Activated CD4-positive, alpha-beta memory T cell treated with anti-CD3 and anti-CD28 coated beads for 36 hours (primary cell): ENCODE measurements around the gene KRT6A. TPM values are rescaled to one million over a fixed set of nuclear protein-coding genes. Genes with fewer than 3 reads are reported as not detected.
"Not testable (repeated sequence)": the region's sequence is repeated elsewhere in the genome, so short reads cannot be mapped to it uniquely, and the experiment has no call there.

Experiments
- CTCF ChIA-PET: fragments of 350-600 bp; sonication (Branson Sonifier 250); formaldehyde crosslinking; loops from one replicate; lab custom pipeline; 2021; ENCODE audit warnings: antibody characterized with exemption, inconsistent platforms; lab: Charles Lee
- POLR2A ChIA-PET: fragments of 350-600 bp; sonication (Branson Sonifier 250); formaldehyde crosslinking; loops from one replicate; lab custom pipeline; 2021; ENCODE audit warnings: antibody characterized with exemption; lab: Charles Lee
- DNase-seq: peaks from one replicate; pipeline ENCODE4 v3.0.0-alpha.2; 2020
- H3K27ac Mint-ChIP-seq: one replicate; pipeline ENCODE4 v1.8.0; 2021; ENCODE audit warnings: mixed read lengths
- H3K27me3 Mint-ChIP-seq: one replicate; pipeline ENCODE4 v1.8.0; 2021; ENCODE audit warnings: mixed read lengths
- H3K36me3 Mint-ChIP-seq: one replicate; pipeline ENCODE4 v1.8.0; 2021; ENCODE audit warnings: mixed read lengths
- H3K4me1 Mint-ChIP-seq: one replicate; pipeline ENCODE4 v1.8.0; 2021; ENCODE audit warnings: low read depth, mixed read lengths
- H3K4me3 Mint-ChIP-seq: one replicate; pipeline ENCODE4 v1.8.0; 2021; ENCODE audit warnings: mild to moderate bottlenecking, mixed read lengths
- H3K9me3 Mint-ChIP-seq: one replicate; pipeline ENCODE4 v1.8.0; 2021; ENCODE audit warnings: mixed read lengths
- intact Hi-C: fragments of 100-400 bp; cut with micrococcal nuclease; formaldehyde crosslinking; loops from one replicate; pipeline ENCODE4 v1.15.1; 2023
- total RNA-seq, 2 experiments: library from RNA; stranded (reverse); gene quantifications; one replicate each; pipeline ENCODE4 v1.2.3, GENCODE V29; 2021

KRT6A gene
- total RNA-seq, 2 experiments from 2014 or later: not detected

GRCh38 chr12:52514471-52515318 lies 21.6 kb upstream of the KRT6A start:
- POLR2A ChIA-PET: interaction anchor here (0.6 kb wide), 1 partner anchor 1820 kb away, joined by 3 read pairs; no protein-coding TSS in a partner anchor
- H3K9me3 Mint-ChIP-seq: peaks cover 8% of the 10 kb centered on the region
- peaks cover 3% of the 10 kb centered on the region for H3K36me3 Mint-ChIP-seq
- peaks cover 11% of the 10 kb centered on the region for H3K27me3 Mint-ChIP-seq
- no peak overlapping the region for H3K4me3 Mint-ChIP-seq
- CTCF ChIA-PET: interaction anchor here (0.8 kb wide), 1 partner anchor 366 kb away, joined by 3 read pairs; no protein-coding TSS in a partner anchor
- no peak for DNase-seq
- intact Hi-C loops: no loop called here
- H3K4me1 Mint-ChIP-seq: no peaks in the 10 kb centered on the region
- no peak overlapping the region for H3K27ac Mint-ChIP-seq

GRCh38 chr12:52513736-52514135 lies 20.7 kb upstream of the KRT6A start:
- intact Hi-C loops: no loop called here
- ChIA-PET CTCF (no interaction called here), POLR2A (no interaction called here)
- no peaks in the 10 kb centered on the region for H3K4me1 Mint-ChIP-seq
- no peak overlapping the region for H3K27ac Mint-ChIP-seq
- peaks cover 8% of the 10 kb centered on the region for H3K9me3 Mint-ChIP-seq
- no peak for DNase-seq
- peaks cover 17% of the 10 kb centered on the region for H3K27me3 Mint-ChIP-seq
- no peak overlapping the region for H3K4me3 Mint-ChIP-seq
- H3K36me3 Mint-ChIP-seq: peaks cover 3% of the 10 kb centered on the region

- ChIA-PET CTCF (interaction anchor here (0.9 kb wide), 1 partner anchor 80 kb away, joined by 4 read pairs; no protein-coding TSS in a partner anchor), POLR2A (no interaction called here)
- Mint-ChIP-seq H3K36me3 (peaks cover 3% of the 10 kb centered on the region), H3K4me3 (no peak overlapping the region), H3K4me1 (no peaks in the 10 kb centered on the region), H3K27me3 (peaks cover 32% of the 10 kb centered on the region), H3K9me3 (peaks cover 8% of the 10 kb centered on the region), H3K27ac (no peak overlapping the region)
- intact Hi-C loops: no loop called here
- no peak for DNase-seq
Observed at GRCh38 chr12:52508211-52508610, 15.2 kb upstream of the KRT6A start.

GRCh38 chr12:52506858-52507715 lies 14.0 kb upstream of the KRT6A start:
- no peak overlapping the region for H3K4me3 Mint-ChIP-seq
- no peak for DNase-seq
- H3K27ac Mint-ChIP-seq: no peak overlapping the region
- no peaks in the 10 kb centered on the region for H3K4me1 Mint-ChIP-seq
- ChIA-PET POLR2A (no interaction called here), CTCF (interaction anchor here (0.9 to 1.5 kb wide), 3 partner anchors 9 to 127 kb away, joined by 3 to 5 read pairs (median 4); no protein-coding TSS in a partner anchor)
- peaks cover 29% of the 10 kb centered on the region for H3K27me3 Mint-ChIP-seq
- H3K9me3 Mint-ChIP-seq: peaks cover 8% of the 10 kb centered on the region
- peaks cover 3% of the 10 kb centered on the region for H3K36me3 Mint-ChIP-seq
- intact Hi-C loops: no loop called here

- no peaks in the 10 kb centered on the region for H3K9me3 Mint-ChIP-seq
- H3K36me3 Mint-ChIP-seq: no peaks in the 10 kb centered on the region
- CTCF ChIA-PET: interaction anchor here (0.7 kb wide), 1 partner anchor 377 kb away, joined by 3 read pairs; no protein-coding TSS in a partner anchor
- DNase-seq: no peak
- POLR2A ChIA-PET: no interaction called here
- H3K4me1 Mint-ChIP-seq: no peaks in the 10 kb centered on the region
- H3K27ac Mint-ChIP-seq: no peak overlapping the region
- intact Hi-C loops: no loop called here
- H3K27me3 Mint-ChIP-seq: peaks cover 15% of the 10 kb centered on the region
- no peak overlapping the region for H3K4me3 Mint-ChIP-seq
Observed at GRCh38 chr12:52502877-52503276, 9.8 kb upstream of the KRT6A start.

GRCh38 chr12:52501490-52501889 lies 8.4 kb upstream of the KRT6A start:
- ChIA-PET POLR2A (no interaction called here), CTCF (no interaction called here)
- intact Hi-C loops: no loop called here
- DNase-seq: no peak
- H3K27me3 Mint-ChIP-seq: peaks cover 6% of the 10 kb centered on the region
- no peak overlapping the region for H3K4me3 Mint-ChIP-seq
- H3K27ac Mint-ChIP-seq: no peak overlapping the region
- H3K9me3 Mint-ChIP-seq: no peaks in the 10 kb centered on the region
- no peaks in the 10 kb centered on the region for H3K36me3 Mint-ChIP-seq
- no peaks in the 10 kb centered on the region for H3K4me1 Mint-ChIP-seq

GRCh38 chr12:52500574-52500973 lies 7.5 kb upstream of the KRT6A start:
- H3K27ac Mint-ChIP-seq, H3K4me1 Mint-ChIP-seq, H3K9me3 Mint-ChIP-seq, DNase-seq, H3K4me3 Mint-ChIP-seq, H3K36me3 Mint-ChIP-seq, CTCF ChIA-PET, H3K27me3 Mint-ChIP-seq, POLR2A ChIA-PET, intact Hi-C loops: not testable (repeated sequence)

- POLR2A ChIA-PET: no interaction called here
- Mint-ChIP-seq H3K36me3 (no peaks in the 10 kb centered on the region), H3K27me3 (peaks cover 7% of the 10 kb centered on the region), H3K9me3 (no peaks in the 10 kb centered on the region), H3K27ac (no peak overlapping the region), H3K4me3 (no peak overlapping the region), H3K4me1 (no peaks in the 10 kb centered on the region)
- intact Hi-C loops: no loop called here
- no peak for DNase-seq
- CTCF ChIA-PET: interaction anchor here (1.4 kb wide), 1 partner anchor 379 kb away, joined by 4 read pairs; no protein-coding TSS in a partner anchor
Observed at GRCh38 chr12:52499806-52500560, 6.9 kb upstream of the KRT6A start.

GRCh38 chr12:52498946-52499345 lies 5.9 kb upstream of the KRT6A start:
- POLR2A ChIA-PET: no interaction called here
- Mint-ChIP-seq H3K4me3 (no peak overlapping the region), H3K9me3 (no peaks in the 10 kb centered on the region), H3K27ac (no peak overlapping the region), H3K4me1 (no peaks in the 10 kb centered on the region), H3K36me3 (no peaks in the 10 kb centered on the region), H3K27me3 (peaks cover 9% of the 10 kb centered on the region)
- DNase-seq: no peak
- CTCF ChIA-PET: interaction anchor here (1.4 kb wide), 1 partner anchor 381 kb away, joined by 4 read pairs; no protein-coding TSS in a partner anchor
- intact Hi-C loops: no loop called here

- Mint-ChIP-seq H3K36me3 (no peaks in the 10 kb centered on the region), H3K9me3 (no peaks in the 10 kb centered on the region), H3K4me3 (no peak overlapping the region), H3K27me3 (peaks cover 9% of the 10 kb centered on the region), H3K4me1 (no peaks in the 10 kb centered on the region), H3K27ac (no peak overlapping the region)
- intact Hi-C loops: no loop called here
- ChIA-PET CTCF (no interaction called here), POLR2A (no interaction called here)
- no peak for DNase-seq
Observed at GRCh38 chr12:52497975-52498374, 4.9 kb upstream of the KRT6A start.

GRCh38 chr12:52496590-52497071 lies 3.6 kb upstream of the KRT6A start:
- CTCF ChIA-PET: interaction anchor here (0.6 kb wide), 1 partner anchor 337 kb away, joined by 3 read pairs; no protein-coding TSS in a partner anchor
- intact Hi-C loops: no loop called here
- no peak overlapping the region for H3K27ac Mint-ChIP-seq

More at GRCh38 chr12:52496590-52497071, 3.6 kb upstream of the KRT6A start:
- POLR2A ChIA-PET: no interaction called here
- H3K9me3 Mint-ChIP-seq: no peaks in the 10 kb centered on the region
- no peak for DNase-seq
- no peak overlapping the region for H3K4me3 Mint-ChIP-seq
- peaks cover 13% of the 10 kb centered on the region for H3K27me3 Mint-ChIP-seq
- no peaks in the 10 kb centered on the region for H3K4me1 Mint-ChIP-seq
- H3K36me3 Mint-ChIP-seq: no peaks in the 10 kb centered on the region
